ENCODE measurements around the gene SNRNP40.

GRCh38 chr1:31302709-31303441, 6.3 kb upstream of the SNRNP40 start:
- TF ChIP-seq CTCF (conservative IDR thresholded peaks at IDR 0.05; ENCODE audit: low read depth, low read length) = no peak
- TF ChIP-seq EZH2 (IDR thresholded peaks at IDR 0.05; ENCODE audit: low read length, unreplicated experiment) = no peak
- TF ChIP-seq EZH2phosphoT487 (IDR thresholded peaks at IDR 0.05; ENCODE audit: borderline replicate concordance, low read length) = no peak
